ENCODE measurements around the gene TMEM167B. TPM values are rescaled to one million over a fixed set of nuclear protein-coding genes. Genes with fewer than 3 reads are reported as not detected.
A peak's percentile ranks its signal among the peaks of the same experiment; 100 is the strongest.

Gene TMEM167B
- total RNA-seq, 1 experiment from 2014 or later = 15.6 TPM

DNA sequence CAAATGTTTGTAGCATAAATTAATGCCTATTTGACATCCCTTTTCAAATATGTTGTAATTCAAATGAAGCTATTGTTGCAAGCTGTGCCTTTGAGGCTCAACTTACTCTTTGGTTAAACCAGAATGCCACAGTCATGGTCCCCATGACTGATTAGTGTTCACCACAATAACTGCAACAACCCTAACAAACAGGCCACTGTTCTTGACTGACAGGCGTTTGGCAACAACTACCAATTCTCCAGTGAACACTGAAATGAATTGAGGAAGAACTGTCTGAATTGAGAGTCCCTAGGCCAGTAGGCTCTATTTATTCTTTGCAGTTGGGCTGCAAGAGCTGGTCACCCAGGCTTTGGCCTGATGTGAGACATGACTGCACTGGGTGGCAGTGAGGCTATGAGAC, 6.6 kb upstream of the TMEM167B start (continued):
- TF ChIP-seq, protein P1, sequence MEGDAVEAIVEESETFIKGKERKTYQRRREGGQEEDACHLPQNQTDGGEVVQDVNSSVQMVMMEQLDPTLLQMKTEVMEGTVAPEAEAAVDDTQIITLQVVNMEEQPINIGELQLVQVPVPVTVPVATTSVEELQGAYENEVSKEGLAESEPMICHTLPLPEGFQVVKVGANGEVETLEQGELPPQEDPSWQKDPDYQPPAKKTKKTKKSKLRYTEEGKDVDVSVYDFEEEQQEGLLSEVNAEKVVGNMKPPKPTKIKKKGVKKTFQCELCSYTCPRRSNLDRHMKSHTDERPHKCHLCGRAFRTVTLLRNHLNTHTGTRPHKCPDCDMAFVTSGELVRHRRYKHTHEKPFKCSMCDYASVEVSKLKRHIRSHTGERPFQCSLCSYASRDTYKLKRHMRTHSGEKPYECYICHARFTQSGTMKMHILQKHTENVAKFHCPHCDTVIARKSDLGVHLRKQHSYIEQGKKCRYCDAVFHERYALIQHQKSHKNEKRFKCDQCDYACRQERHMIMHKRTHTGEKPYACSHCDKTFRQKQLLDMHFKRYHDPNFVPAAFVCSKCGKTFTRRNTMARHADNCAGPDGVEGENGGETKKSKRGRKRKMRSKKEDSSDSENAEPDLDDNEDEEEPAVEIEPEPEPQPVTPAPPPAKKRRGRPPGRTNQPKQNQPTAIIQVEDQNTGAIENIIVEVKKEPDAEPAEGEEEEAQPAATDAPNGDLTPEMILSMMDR (IDR thresholded peaks at IDR 0.05) = no peak
- TF ChIP-seq FOXK1 (CRISPR knock-in tag; IDR thresholded peaks at IDR 0.05) (no peak), TEAD1 (CRISPR knock-in tag; IDR thresholded peaks at IDR 0.05) (no peak), ZNF396 (CRISPR knock-in tag; IDR thresholded peaks at IDR 0.05; ENCODE audit: borderline replicate concordance) (no peak), ZSCAN18 (CRISPR knock-in tag; IDR thresholded peaks at IDR 0.05) (no peak), FOXJ3 (CRISPR knock-in tag; IDR thresholded peaks at IDR 0.05; ENCODE audit: borderline replicate concordance) (no peak), MXD4 (CRISPR knock-in tag; IDR thresholded peaks at IDR 0.05; ENCODE audit: borderline replicate concordance) (no peak), ZNF423 (CRISPR knock-in tag; IDR thresholded peaks at IDR 0.05) (no peak), SMAD4 (CRISPR knock-in tag; IDR thresholded peaks at IDR 0.05) (no peak), ZNF138 (CRISPR knock-in tag; conservative IDR thresholded peaks at IDR 0.05) (no peak), KAT7 (CRISPR knock-in tag; IDR thresholded peaks at IDR 0.05; ENCODE audit: borderline replicate concordance) (no peak), RELA (CRISPR knock-in tag; IDR thresholded peaks at IDR 0.05; ENCODE audit: borderline replicate concordance) (no peak), PRRX2 (CRISPR knock-in tag; IDR thresholded peaks at IDR 0.05) (no peak)
- TF ChIP-seq, protein P2, sequence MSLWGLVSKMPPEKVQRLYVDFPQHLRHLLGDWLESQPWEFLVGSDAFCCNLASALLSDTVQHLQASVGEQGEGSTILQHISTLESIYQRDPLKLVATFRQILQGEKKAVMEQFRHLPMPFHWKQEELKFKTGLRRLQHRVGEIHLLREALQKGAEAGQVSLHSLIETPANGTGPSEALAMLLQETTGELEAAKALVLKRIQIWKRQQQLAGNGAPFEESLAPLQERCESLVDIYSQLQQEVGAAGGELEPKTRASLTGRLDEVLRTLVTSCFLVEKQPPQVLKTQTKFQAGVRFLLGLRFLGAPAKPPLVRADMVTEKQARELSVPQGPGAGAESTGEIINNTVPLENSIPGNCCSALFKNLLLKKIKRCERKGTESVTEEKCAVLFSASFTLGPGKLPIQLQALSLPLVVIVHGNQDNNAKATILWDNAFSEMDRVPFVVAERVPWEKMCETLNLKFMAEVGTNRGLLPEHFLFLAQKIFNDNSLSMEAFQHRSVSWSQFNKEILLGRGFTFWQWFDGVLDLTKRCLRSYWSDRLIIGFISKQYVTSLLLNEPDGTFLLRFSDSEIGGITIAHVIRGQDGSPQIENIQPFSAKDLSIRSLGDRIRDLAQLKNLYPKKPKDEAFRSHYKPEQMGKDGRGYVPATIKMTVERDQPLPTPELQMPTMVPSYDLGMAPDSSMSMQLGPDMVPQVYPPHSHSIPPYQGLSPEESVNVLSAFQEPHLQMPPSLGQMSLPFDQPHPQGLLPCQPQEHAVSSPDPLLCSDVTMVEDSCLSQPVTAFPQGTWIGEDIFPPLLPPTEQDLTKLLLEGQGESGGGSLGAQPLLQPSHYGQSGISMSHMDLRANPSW (CRISPR knock-in tag; conservative IDR thresholded peaks at IDR 0.05; ENCODE audit: low read depth) = no peak
- TF ChIP-seq, protein P3, sequence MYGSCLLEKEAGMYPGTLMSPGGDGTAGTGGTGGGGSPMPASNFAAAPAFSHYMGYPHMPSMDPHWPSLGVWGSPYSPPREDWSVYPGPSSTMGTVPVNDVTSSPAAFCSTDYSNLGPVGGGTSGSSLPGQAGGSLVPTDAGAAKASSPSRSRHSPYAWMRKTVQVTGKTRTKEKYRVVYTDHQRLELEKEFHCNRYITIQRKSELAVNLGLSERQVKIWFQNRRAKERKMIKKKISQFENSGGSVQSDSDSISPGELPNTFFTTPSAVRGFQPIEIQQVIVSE (CRISPR knock-in tag; IDR thresholded peaks at IDR 0.05; ENCODE audit: borderline replicate concordance) = no peak
- TF ChIP-seq, protein P4, sequence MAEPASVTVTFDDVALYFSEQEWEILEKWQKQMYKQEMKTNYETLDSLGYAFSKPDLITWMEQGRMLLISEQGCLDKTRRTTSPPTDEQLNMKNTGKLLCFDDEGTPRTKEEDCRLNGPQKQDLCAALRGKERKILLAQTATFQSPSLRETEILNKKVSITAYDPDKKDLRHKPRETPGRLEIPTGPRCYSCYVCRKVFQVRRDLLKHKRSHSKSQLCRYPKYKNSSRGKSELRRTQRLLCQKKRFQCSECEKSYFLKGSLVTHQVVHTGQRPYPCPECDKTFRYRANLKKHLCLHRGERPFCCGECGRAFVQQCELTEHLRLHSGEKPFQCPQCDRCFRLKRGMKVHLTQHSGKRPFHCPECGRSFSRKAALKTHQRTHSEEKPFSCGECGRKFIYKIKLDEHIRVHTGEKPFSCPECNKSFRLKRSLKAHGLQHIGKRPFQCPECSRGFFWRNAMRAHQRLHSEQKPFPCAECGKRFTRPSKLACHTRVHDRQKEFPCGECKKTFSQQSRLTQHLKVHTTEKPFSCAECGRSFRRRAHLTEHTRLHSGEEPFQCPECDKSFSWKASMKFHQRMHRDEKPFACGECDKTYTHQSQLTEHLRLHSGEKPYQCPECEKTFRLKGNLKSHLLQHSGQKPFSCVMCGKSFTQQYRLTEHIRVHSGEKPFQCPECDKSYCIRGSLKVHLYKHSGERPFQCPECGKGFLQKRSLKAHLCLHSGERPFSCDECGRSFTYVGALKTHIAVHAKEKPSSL (CRISPR knock-in tag; conservative IDR thresholded peaks at IDR 0.05) = no peak

DNA sequence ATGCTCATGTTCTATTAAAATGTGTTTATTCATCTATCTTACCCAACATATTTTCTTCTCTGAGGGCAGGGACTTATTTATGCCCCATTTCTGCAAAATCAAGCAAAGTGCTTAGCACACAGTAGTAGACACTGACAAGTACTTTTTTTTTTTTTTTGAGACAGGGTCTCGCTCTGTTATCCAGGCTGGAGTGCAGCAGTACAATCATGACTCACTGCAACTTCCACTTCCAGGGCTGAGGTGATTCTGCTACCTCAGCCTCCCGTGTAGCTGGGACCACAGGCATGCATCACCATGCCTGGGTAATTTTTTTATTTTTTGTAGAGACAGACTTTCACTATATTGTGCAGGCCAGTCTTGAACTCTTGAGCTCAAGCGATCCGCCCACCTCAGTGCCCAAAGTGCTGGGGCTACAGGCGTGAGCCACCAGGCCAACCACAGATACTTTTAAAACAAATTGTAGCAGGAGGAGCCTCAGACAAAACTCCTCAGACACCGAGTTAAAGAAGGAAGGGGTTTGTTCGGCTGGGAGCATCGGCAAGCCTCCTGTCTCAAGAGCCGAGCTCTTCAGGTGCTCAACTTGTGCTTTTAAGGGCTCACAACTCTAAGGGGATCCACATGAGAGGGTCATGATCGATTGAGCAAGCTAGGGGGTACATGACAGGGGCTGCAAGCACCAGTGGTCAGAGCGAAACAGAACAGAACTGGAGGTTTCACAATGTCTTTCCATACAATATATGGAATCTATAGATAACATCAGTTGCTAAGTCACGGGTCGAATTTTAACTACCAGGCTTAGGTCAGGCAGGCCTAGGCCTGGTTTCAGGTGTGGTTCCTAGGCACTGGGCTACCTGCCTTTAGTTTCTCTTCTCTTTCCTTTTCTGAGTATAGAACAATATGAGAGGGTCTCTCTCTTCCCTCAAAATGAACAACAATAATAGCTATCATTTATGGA, 5.7 kb upstream of the TMEM167B start:
- CTCF ChIA-PET = interaction anchor here (0.6 to 1.6 kb wide), 5 partner anchors 15 to 57 kb away, joined by 3 to 5 read pairs (median 4); a partner anchor contains a TSS
- no peak overlapping the region for H3K4me3 Mint-ChIP-seq
- TF ChIP-seq HMGXB4 (CRISPR knock-in tag; IDR thresholded peaks at IDR 0.05) (no peak), NFYB (CRISPR knock-in tag; conservative IDR thresholded peaks at IDR 0.05; ENCODE audit: low read depth) (no peak), TEAD1 (CRISPR knock-in tag; IDR thresholded peaks at IDR 0.05) (no peak), NFATC4 (CRISPR knock-in tag; IDR thresholded peaks at IDR 0.05) (no peak), TP53 (CRISPR knock-in tag; IDR thresholded peaks at IDR 0.05) (no peak), E2F4 (CRISPR knock-in tag; IDR thresholded peaks at IDR 0.05; ENCODE audit: borderline replicate concordance, low read depth) (no peak)
- TF ChIP-seq, protein P5, sequence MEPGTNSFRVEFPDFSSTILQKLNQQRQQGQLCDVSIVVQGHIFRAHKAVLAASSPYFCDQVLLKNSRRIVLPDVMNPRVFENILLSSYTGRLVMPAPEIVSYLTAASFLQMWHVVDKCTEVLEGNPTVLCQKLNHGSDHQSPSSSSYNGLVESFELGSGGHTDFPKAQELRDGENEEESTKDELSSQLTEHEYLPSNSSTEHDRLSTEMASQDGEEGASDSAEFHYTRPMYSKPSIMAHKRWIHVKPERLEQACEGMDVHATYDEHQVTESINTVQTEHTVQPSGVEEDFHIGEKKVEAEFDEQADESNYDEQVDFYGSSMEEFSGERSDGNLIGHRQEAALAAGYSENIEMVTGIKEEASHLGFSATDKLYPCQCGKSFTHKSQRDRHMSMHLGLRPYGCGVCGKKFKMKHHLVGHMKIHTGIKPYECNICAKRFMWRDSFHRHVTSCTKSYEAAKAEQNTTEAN (CRISPR knock-in tag; IDR thresholded peaks at IDR 0.05) = no peak

More for the DNA sequence above, 5.7 kb upstream of the TMEM167B start:
- Mint-ChIP-seq H3K27ac (peak overlapping the region; percentile 17; the same call in 1 of the 2 replicates), H3K36me3 (no peaks in the 10 kb centered on the region), H3K27me3 (ENCODE audit: low read depth) (no peaks in the 10 kb centered on the region), H3K9me3 (no peaks in the 10 kb centered on the region), H3K4me1 (peaks cover 34% of the 10 kb centered on the region)
- POLR2A ChIA-PET = interaction anchor here (0.8 kb wide), 1 partner anchor 15 kb away, joined by 3 read pairs; no protein-coding TSS in a partner anchor
- ATAC-seq = no peak
- no peak for DNase-seq (ENCODE audit: low spot score)
